ENCODE measurements around the gene MAP2K7.

The MAP2K7 gene

DNA sequence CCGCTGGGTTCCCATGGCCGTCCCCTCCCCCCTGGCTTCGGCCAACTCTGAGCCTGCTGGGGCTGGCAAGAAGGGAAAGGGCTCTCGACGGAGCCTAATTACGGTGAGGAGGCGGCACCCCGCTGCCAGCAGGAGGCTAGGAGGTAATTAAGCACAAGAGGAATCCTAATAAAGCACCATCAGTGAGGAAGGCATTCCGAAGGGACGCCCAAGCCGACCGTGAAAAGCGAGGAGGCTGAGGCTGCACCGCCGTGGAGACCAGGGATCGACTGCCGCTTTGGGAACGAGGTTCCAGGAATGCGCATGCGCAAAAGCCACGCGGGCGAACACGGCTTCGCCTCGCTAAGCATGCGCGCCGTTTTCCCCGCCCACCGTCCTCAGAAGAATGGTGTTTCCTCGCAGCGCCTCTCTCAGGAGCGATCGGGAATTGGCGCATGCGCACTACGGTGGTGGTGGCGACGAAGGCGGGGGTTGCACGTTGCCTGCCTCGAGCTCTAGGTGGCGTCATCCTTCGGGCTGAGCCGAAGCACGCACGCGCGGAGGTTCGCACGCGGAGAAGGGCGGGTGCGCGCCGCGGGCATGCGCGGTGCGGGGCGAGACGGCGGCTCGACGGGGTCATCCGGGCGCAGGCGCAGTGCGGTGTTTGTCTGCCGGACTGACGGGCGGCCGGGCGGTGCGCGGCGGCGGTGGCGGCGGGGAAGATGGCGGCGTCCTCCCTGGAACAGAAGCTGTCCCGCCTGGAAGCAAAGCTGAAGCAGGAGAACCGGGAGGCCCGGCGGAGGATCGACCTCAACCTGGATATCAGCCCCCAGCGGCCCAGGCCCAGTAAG lies at the start of gene MAP2K7:
MAP2K7 (plus strand) TSS at position 634 of the 830 bp plus-strand sequence; CDS start at position 702, 68 bp downstream.
- H3K9me3 Mint-ChIP-seq: no peaks in the 10 kb centered on the region
- TF ChIP-seq, protein P1, sequence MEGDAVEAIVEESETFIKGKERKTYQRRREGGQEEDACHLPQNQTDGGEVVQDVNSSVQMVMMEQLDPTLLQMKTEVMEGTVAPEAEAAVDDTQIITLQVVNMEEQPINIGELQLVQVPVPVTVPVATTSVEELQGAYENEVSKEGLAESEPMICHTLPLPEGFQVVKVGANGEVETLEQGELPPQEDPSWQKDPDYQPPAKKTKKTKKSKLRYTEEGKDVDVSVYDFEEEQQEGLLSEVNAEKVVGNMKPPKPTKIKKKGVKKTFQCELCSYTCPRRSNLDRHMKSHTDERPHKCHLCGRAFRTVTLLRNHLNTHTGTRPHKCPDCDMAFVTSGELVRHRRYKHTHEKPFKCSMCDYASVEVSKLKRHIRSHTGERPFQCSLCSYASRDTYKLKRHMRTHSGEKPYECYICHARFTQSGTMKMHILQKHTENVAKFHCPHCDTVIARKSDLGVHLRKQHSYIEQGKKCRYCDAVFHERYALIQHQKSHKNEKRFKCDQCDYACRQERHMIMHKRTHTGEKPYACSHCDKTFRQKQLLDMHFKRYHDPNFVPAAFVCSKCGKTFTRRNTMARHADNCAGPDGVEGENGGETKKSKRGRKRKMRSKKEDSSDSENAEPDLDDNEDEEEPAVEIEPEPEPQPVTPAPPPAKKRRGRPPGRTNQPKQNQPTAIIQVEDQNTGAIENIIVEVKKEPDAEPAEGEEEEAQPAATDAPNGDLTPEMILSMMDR (IDR thresholded peaks at IDR 0.05): peak; percentile 39
- peaks cover 33% of the 10 kb centered on the region for H3K27me3 Mint-ChIP-seq (ENCODE audit: low read depth, poor library complexity)
- DNase-seq: peak; percentile 100
- peaks cover 33% of the 10 kb centered on the region for H3K4me1 Mint-ChIP-seq
- peak within 1 kb of the TSS; percentile 89 for H3K4me3 Mint-ChIP-seq
- H3K36me3 Mint-ChIP-seq (ENCODE audit: low read depth): no peaks in the 10 kb centered on the region
- peak within 1 kb of the TSS; percentile 90 for H3K27ac Mint-ChIP-seq

DNA sequence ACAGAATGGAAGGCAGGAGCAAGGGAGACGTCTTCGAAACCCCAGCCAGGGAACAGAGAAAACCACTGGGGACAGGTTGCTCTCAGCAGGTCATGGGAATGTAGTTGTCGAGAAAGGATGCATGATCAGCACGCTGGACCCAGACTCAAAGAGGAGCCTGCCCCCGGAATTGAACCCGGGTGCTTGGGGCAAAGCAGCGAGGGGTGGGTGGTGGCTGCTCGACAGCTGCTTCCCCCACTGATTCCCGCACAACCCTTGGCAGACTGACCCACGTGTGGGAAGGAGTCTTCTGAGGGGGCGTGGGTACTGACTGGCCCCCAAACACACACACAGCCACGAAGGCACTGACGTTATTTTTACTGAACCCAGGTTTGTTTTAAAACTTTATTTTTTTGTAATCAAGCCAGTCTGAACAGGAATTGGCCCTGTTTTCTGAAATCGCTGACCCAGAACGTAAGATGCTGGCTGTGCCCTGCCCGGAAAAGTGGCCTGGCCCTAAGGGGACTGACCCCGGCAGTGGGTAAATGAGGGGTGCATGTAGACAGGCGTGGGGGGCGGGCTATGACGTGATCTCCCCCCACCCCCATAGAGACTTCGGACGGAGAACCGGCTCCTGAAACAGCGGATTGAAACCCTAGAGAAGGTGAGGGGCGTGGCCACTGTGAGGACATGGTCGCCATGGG lies 48.1 kb upstream of the MAP2K7 start:
- Mint-ChIP-seq H3K27ac (no peak overlapping the region), H3K4me3 (no peak overlapping the region)

DNA sequence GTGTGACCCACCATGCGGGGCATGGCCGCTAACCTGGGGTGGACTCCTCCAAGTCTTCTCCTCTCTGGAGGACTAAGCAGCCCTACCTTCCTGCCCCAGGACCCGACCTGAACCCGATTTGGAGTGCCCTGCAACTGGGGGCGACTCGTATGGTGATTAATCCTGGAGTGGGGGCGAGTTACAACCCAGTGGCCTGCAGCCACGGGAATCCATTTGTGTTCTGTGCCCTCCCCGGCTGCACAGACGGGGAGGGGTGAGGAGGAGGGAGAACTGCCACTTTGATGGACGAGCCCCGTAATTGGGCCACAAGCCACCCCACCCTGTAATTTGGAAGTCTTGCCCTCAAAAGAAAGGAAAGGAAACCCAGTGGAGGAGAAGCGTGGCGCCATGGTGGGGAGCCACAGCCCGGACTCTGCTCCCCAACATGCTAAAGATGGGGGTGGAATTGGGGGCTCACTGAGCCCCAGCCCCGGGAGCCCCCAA lies 47.5 kb upstream of the MAP2K7 start:
- Mint-ChIP-seq H3K4me1 (peaks cover 44% of the 10 kb centered on the region), H3K9me3 (no peaks in the 10 kb centered on the region)

More for the DNA sequence above, 48.1 kb upstream of the MAP2K7 start:
- H3K4me1 Mint-ChIP-seq: peaks cover 41% of the 10 kb centered on the region
- H3K36me3 Mint-ChIP-seq (ENCODE audit: low read depth): no peaks in the 10 kb centered on the region
- H3K9me3 Mint-ChIP-seq: no peaks in the 10 kb centered on the region
- TF ChIP-seq, protein P1 (IDR thresholded peaks at IDR 0.05): no peak
- no peak for DNase-seq
- peaks cover 64% of the 10 kb centered on the region for H3K27me3 Mint-ChIP-seq (ENCODE audit: low read depth, poor library complexity)

DNA sequence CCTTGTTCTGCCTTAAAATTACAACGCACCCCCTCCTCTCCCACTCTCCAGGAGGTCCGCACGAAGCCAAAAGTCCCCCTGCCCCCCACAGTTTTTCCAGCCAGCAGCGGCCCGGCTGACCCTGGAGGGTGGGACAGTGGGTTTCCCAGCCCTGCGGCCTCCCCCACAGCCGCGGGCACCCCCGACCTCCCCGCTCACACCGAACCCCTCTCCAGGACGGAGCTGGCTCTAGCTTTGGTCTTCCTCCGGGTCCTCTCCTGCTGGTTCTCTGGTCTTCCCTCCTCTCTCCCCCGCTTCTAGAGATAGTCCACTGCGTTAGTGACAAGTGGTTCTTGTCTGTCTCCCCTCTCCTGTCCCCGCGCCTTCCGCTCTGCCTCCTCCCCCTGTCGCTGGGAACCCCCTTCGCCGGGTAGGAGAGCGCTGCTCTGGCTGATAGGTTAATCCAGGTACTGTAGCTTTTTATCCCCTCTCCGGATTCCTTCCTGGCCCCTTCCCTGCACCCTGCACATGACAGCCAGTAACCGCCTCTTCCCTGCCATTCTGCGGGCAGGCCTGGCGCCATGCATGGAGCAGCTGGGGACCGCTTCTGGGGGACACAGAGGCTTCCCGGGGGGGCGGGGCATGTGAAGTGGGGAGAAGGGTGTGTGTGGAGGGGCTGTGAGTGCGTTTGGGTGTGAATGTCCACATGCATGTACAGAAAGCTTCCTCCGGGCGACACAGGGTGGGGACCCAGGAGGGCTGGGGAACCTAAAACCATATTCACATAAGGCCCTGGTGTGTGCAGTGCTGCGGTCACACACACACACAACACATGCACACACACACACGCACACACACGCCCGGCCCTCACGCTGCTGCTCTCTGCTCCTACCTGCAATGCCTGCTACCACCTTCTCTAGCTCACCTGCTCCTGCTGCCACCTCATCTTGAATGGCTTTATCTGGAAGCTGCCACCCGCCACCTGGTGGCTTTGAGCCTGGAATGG lies 46.7 kb upstream of the MAP2K7 start:
- no peak for DNase-seq
- no peak overlapping the region for H3K27ac Mint-ChIP-seq
- no peaks in the 10 kb centered on the region for H3K36me3 Mint-ChIP-seq (ENCODE audit: low read depth)
- no peaks in the 10 kb centered on the region for H3K9me3 Mint-ChIP-seq
- peaks cover 78% of the 10 kb centered on the region for H3K27me3 Mint-ChIP-seq (ENCODE audit: low read depth, poor library complexity)
- TF ChIP-seq, protein P1 (IDR thresholded peaks at IDR 0.05): no peak
- H3K4me3 Mint-ChIP-seq: no peak overlapping the region
- peaks cover 46% of the 10 kb centered on the region for H3K4me1 Mint-ChIP-seq

More for the DNA sequence above, 47.5 kb upstream of the MAP2K7 start:
- no peak for DNase-seq
- no peak overlapping the region for H3K27ac Mint-ChIP-seq
- H3K36me3 Mint-ChIP-seq (ENCODE audit: low read depth): no peaks in the 10 kb centered on the region
- TF ChIP-seq, protein P1 (IDR thresholded peaks at IDR 0.05): no peak
- H3K27me3 Mint-ChIP-seq (ENCODE audit: low read depth, poor library complexity): peaks cover 70% of the 10 kb centered on the region
- H3K4me3 Mint-ChIP-seq: no peak overlapping the region

DNA sequence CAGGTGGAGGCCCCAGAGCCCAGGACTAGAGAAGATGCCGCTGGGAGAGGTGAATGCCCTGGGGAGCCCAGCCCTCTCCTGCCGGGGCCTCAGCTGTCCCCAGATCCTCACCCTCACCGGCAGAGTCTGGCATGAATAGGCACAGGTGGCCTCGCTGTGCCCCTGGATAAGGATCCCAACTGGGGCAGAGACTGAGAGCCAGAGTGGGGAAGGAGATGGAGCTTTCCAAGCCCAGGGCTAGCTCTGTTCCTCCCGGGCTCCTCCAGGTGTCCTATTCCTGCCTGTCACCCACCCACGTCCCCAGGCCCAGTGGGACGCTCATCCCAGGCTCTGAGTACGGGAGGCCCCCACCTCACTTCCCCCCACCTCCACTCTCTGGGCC lies 46.0 kb upstream of the MAP2K7 start:
- no peak for DNase-seq
- H3K27ac Mint-ChIP-seq: no peak overlapping the region
- H3K4me3 Mint-ChIP-seq: no peak overlapping the region
- H3K9me3 Mint-ChIP-seq: no peaks in the 10 kb centered on the region
- TF ChIP-seq, protein P1 (IDR thresholded peaks at IDR 0.05): no peak
- no peaks in the 10 kb centered on the region for H3K36me3 Mint-ChIP-seq (ENCODE audit: low read depth)
- peaks cover 84% of the 10 kb centered on the region for H3K27me3 Mint-ChIP-seq (ENCODE audit: low read depth, poor library complexity)
- peaks cover 46% of the 10 kb centered on the region for H3K4me1 Mint-ChIP-seq

All from nephron progenitor cell (in vitro differentiated cells).